ENCODE results near the gene PNLIPRP2. TPM values are rescaled to one million over a fixed set of nuclear protein-coding genes. Genes with fewer than 3 reads are reported as not detected.

PNLIPRP2 gene
- total RNA-seq, 6 experiments from 2014 or later = not detected

DNA sequence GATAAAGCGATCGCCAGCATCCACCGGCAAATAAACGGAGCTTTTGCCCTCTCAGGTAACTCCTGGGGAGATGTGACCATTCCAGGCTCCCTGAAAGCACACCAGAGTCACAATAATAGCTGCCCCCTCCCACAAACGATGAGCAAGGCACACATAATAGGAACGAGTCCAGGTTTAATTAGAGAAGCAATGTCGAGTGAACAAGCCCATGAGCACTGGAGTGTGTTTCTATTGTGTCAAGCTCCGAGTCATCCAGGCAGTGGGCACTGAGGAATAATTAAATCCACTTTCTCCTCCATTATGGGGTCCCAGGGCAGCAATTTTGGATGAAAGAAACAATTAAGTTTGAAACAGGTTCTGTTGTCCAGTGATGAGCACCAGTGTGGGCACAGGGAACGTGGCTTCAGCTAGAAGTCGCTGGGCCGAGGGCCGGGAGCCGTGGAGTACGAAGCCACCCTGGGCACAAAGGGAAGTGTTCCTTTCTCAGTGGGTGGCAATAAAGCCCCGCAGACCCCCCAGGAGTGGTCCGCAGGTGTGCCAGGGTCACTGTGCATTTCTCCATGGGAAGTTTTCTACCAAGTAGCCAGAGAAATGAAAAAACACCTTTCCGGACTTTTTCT is 12.0 kb downstream of the PNLIPRP2 start:
- H3K27ac Mint-ChIP-seq = no peak overlapping the region
- DNase-seq = no peak
- no peak overlapping the region for H3K4me3 Mint-ChIP-seq
- TF ChIP-seq, protein P1, sequence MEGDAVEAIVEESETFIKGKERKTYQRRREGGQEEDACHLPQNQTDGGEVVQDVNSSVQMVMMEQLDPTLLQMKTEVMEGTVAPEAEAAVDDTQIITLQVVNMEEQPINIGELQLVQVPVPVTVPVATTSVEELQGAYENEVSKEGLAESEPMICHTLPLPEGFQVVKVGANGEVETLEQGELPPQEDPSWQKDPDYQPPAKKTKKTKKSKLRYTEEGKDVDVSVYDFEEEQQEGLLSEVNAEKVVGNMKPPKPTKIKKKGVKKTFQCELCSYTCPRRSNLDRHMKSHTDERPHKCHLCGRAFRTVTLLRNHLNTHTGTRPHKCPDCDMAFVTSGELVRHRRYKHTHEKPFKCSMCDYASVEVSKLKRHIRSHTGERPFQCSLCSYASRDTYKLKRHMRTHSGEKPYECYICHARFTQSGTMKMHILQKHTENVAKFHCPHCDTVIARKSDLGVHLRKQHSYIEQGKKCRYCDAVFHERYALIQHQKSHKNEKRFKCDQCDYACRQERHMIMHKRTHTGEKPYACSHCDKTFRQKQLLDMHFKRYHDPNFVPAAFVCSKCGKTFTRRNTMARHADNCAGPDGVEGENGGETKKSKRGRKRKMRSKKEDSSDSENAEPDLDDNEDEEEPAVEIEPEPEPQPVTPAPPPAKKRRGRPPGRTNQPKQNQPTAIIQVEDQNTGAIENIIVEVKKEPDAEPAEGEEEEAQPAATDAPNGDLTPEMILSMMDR (IDR thresholded peaks at IDR 0.05) = no peak
- no peaks in the 10 kb centered on the region for H3K4me1 Mint-ChIP-seq (ENCODE audit: low read depth)
- H3K27me3 Mint-ChIP-seq (ENCODE audit: insufficient read depth) = peaks cover 15% of the 10 kb centered on the region
- no peaks in the 10 kb centered on the region for H3K9me3 Mint-ChIP-seq
- no peaks in the 10 kb centered on the region for H3K36me3 Mint-ChIP-seq (ENCODE audit: low read depth)

DNA sequence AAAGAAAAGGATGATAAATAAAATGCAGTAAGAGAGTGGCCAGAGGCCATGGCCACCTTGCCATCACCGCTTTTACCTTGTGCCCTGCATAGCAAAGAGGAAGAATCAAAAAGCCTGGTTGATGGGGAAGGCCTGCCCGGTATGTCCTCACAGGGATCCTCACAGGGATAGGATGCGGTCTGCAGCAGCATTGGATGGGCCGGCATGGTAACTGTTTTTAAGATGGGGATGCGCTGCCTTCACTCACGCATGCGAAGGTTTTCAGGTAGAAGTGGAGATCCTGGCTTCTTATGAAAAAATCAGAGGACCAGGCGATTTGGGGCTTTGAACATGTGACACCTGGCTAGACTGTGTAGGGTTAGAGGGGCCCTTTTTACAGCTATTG is 12.5 kb downstream of the PNLIPRP2 start:
- TF ChIP-seq, protein P1 (IDR thresholded peaks at IDR 0.05) = no peak
- no peak overlapping the region for H3K4me3 Mint-ChIP-seq
- no peaks in the 10 kb centered on the region for H3K9me3 Mint-ChIP-seq
- peaks cover 13% of the 10 kb centered on the region for H3K27me3 Mint-ChIP-seq (ENCODE audit: insufficient read depth)
- H3K27ac Mint-ChIP-seq = no peak overlapping the region
- no peaks in the 10 kb centered on the region for H3K4me1 Mint-ChIP-seq (ENCODE audit: low read depth)
- no peaks in the 10 kb centered on the region for H3K36me3 Mint-ChIP-seq (ENCODE audit: low read depth)
- DNase-seq = no peak

DNA sequence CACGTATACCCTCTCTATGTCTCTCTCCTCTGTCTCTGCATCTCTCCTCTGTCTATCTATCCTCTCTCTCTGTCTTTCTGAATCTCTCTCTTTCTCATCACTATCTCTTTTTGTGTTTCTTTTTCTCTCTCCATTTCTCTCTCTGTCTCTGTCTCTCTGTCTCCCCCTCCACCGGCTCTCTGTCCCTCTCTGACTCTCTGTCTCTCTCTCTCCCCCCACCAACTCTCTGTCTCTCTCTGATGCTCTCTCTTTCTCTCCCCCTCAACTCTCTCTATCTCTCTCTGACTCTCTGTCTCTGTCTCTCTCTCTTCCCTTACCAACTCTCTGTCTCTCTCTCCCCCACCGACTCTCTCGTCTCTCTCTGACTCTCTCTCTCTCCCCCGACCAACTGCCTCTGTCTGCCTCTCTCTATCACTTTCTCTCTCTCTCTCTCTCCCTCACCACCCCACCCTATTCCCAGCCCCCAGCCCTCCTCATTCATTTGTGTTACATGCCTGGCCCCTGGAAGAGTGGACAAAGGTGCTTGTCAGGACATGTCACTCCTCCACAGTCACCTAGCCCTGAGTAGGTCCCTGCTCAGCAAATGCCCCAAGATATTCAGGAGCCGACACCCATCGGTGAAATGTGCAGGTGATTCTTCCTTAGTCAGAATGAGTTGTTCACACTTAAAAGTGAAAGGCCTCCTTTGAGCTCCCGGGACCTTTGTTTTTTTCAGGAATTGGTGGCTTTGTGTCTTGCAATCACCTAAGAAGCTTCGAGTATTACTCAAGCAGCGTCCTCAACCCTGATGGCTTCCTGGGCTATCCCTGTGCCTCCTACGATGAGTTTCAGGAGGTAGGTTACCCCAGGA is 13.6 kb downstream of the PNLIPRP2 start:
- Mint-ChIP-seq H3K4me1 (ENCODE audit: low read depth) (no peaks in the 10 kb centered on the region), H3K9me3 (no peaks in the 10 kb centered on the region), H3K4me3 (no peak overlapping the region), H3K36me3 (ENCODE audit: low read depth) (no peaks in the 10 kb centered on the region), H3K27ac (no peak overlapping the region), H3K27me3 (ENCODE audit: insufficient read depth) (peaks cover 11% of the 10 kb centered on the region)
- TF ChIP-seq, protein P1 (IDR thresholded peaks at IDR 0.05) = no peak
- DNase-seq = no peak

DNA sequence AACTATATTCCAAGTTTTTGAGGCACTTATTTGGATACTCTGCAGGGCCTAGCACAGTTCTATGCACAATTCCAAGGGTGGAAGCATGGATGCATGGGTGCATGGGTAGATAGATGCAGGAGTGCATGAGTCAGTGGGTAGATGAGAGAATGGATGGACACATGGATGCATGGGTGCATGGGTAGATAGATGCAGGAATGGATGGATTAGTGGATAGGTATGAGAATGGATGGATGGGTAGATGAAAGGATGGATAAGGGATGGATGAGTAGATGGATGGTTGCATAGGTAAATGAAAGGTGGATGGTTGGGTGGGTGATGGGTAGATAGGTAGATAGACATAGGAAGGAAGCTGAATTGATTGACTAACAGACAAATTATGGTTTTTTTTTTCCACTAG is 15.6 kb downstream of the PNLIPRP2 start:
- Mint-ChIP-seq H3K27ac (no peak overlapping the region), H3K27me3 (ENCODE audit: insufficient read depth) (peaks cover 10% of the 10 kb centered on the region), H3K36me3 (ENCODE audit: low read depth) (no peaks in the 10 kb centered on the region), H3K4me3 (no peak overlapping the region), H3K9me3 (no peaks in the 10 kb centered on the region), H3K4me1 (ENCODE audit: low read depth) (no peaks in the 10 kb centered on the region)
- DNase-seq = no peak
- TF ChIP-seq, protein P1 (IDR thresholded peaks at IDR 0.05) = no peak

DNA sequence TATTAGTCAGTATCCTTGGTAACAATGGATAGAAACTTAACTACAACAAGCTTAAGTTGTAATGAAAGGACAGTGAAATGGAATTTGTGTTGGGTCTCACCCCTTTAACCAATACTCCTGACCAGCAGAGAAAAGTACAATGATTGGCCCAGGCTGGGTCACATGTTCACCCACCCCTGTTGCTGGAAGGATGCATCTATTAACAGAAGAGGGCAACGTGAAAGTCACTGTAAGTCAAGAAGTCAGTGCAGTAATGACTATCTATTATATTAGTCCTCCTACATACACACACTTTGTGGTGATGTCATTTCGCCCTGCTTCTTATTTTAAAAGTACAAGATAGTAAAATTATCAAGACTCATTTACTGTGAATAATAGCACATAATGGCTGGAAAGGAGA is 16.2 kb downstream of the PNLIPRP2 start:
- Mint-ChIP-seq H3K36me3 (ENCODE audit: low read depth) (no peaks in the 10 kb centered on the region), H3K4me3 (no peak overlapping the region), H3K27ac (no peak overlapping the region), H3K4me1 (ENCODE audit: low read depth) (no peaks in the 10 kb centered on the region), H3K9me3 (no peaks in the 10 kb centered on the region), H3K27me3 (ENCODE audit: insufficient read depth) (peaks cover 7% of the 10 kb centered on the region)
- TF ChIP-seq, protein P1 (IDR thresholded peaks at IDR 0.05) = no peak
- no peak for DNase-seq
